ENCODE results near the gene PRPSAP2. TPM values are rescaled to one million over a fixed set of nuclear protein-coding genes. Genes with fewer than 3 reads are reported as not detected.
A peak's percentile ranks its signal among the peaks of the same experiment; 100 is the strongest.

PRPSAP2 gene
- total RNA-seq, 3 donors from 2014 or later = 32.6 to 42.1 (median 35.0) TPM

GRCh38 chr17:18975597-18975996, 117.7 kb downstream of the PRPSAP2 start:
- peaks cover 40% of the 10 kb centered on the region for H3K4me1 ChIP-seq (ENCODE audit: low read depth)
- no peaks in the 10 kb centered on the region for H3K9me3 ChIP-seq
- H3K36me3 ChIP-seq (ENCODE audit: low read depth) = no peaks in the 10 kb centered on the region
- H3K4me3 ChIP-seq = no peak overlapping the region
- intact Hi-C loops (cut with DNase I, micrococcal nuclease) = no loop called here
- ATAC-seq (peak; percentile 81), DNase-seq (no peak)
- TF ChIP-seq CTCF (IDR thresholded peaks at IDR 0.05) = no peak

DNA sequence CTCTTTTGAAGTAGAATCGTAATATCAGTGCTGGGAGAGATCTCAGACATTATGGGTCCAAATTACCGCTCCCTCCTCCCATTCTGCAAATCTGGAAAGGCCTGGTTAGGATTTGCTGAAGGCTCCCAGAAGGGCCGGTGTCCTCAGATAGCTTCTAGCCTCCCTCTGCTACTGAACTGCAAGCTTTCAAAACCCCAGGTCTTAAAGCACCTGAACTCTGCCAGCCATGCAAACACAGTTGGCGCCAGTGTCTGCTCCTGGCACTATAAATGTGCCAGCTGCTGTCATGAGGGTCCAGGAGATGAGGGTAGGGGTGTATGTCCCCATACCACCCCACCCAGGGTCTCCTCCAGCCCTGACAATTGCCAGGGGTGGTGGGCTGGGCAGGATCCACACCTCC, 118.3 kb downstream of the PRPSAP2 start:
- Histone ChIP-seq H3K4me1 (ENCODE audit: low read depth) (peaks cover 39% of the 10 kb centered on the region), H3K9me3 (no peaks in the 10 kb centered on the region), H3K4me3 (no peak overlapping the region), H3K36me3 (ENCODE audit: low read depth) (no peaks in the 10 kb centered on the region)
- TF ChIP-seq CTCF (IDR thresholded peaks at IDR 0.05) = no peak
- intact Hi-C loops (cut with DNase I, micrococcal nuclease) = no loop called here
- ATAC-seq (peak; percentile 5), DNase-seq (no peak)

GRCh38 chr17:18977021-18977420, 119.1 kb downstream of the PRPSAP2 start:
- Histone ChIP-seq H3K4me1 (ENCODE audit: low read depth) (peaks cover 44% of the 10 kb centered on the region), H3K4me3 (no peak overlapping the region), H3K36me3 (ENCODE audit: low read depth) (no peaks in the 10 kb centered on the region), H3K9me3 (no peaks in the 10 kb centered on the region)
- DNase-seq (no peak), ATAC-seq (no peak)
- intact Hi-C loops (cut with DNase I, micrococcal nuclease) = no loop called here
- TF ChIP-seq CTCF (IDR thresholded peaks at IDR 0.05) = no peak

DNA sequence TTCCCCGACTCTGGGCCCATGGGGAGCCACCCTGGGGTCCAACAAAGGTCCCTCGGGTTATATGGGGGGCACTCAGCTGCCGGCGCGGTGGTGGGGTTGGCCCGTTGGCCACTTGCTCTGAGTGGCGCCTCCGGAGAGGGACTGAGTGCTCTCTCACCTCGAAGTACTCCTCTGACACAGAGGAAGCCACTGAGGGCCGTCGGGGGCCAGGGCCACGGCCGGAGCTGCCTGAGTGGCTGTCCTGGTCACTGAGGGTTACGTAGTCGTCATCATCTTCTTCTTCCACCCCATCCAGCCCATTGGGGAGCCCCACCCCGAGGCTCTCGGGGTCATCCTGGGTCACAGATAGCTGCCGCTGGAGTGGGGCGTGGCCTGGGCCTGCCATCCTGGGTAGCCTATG, 119.7 kb downstream of the PRPSAP2 start:
- intact Hi-C loops (cut with DNase I, micrococcal nuclease) = no loop called here
- TF ChIP-seq CTCF (IDR thresholded peaks at IDR 0.05) = no peak
- ATAC-seq = no peak

GRCh38 chr17:18978050-18978449, 120.1 kb downstream of the PRPSAP2 start:
- H3K36me3 ChIP-seq (ENCODE audit: low read depth) = no peaks in the 10 kb centered on the region
- no peak overlapping the region for H3K4me3 ChIP-seq
- ATAC-seq (no peak), DNase-seq (no peak)
- no peaks in the 10 kb centered on the region for H3K9me3 ChIP-seq
- intact Hi-C loops (cut with DNase I, micrococcal nuclease) = no loop called here
- H3K4me1 ChIP-seq (ENCODE audit: low read depth) = peaks cover 53% of the 10 kb centered on the region
- no peak for TF ChIP-seq CTCF (IDR thresholded peaks at IDR 0.05)

More for the DNA sequence above, 119.7 kb downstream of the PRPSAP2 start:
- H3K4me3 ChIP-seq = no peak overlapping the region
- DNase-seq = no peak
- H3K36me3 ChIP-seq (ENCODE audit: low read depth) = no peaks in the 10 kb centered on the region
- H3K4me1 ChIP-seq (ENCODE audit: low read depth) = peaks cover 50% of the 10 kb centered on the region
- no peaks in the 10 kb centered on the region for H3K9me3 ChIP-seq

DNA sequence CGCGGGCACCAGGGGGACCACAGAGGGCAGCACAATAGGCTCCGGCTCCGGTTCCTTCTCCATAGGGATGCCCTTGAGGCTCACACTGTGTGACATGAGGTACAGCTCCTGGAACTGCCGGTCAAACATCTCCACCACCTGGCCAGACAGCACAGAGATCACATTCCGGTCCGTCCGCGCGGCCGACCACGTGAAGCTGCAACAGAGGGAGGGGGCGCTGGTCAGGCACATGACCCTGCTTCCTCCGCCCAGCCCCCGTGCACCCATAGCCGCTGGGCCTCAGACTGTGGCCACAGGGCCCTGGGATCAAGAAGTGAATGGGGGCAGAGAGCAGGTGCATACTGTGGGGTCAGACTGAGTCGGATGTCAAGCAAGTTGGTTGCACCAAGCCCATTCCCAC, 120.7 kb downstream of the PRPSAP2 start:
- Histone ChIP-seq H3K9me3 (no peaks in the 10 kb centered on the region), H3K4me1 (ENCODE audit: low read depth) (peaks cover 56% of the 10 kb centered on the region), H3K4me3 (no peak overlapping the region), H3K36me3 (ENCODE audit: low read depth) (no peaks in the 10 kb centered on the region)
- ATAC-seq (no peak), DNase-seq (no peak)
- no peak for TF ChIP-seq CTCF (IDR thresholded peaks at IDR 0.05)
- intact Hi-C loops (cut with DNase I, micrococcal nuclease) = no loop called here

Data from mucosa of descending colon (tissue), 3 donors.